Astrocyte (in vitro differentiated cells and primary cell): ENCODE measurements around the gene HDAC3. TPM values are rescaled to one million over a fixed set of nuclear protein-coding genes. Genes with fewer than 3 reads are reported as not detected.

Experiments used
- DNase-seq: peaks from one replicate; pipeline ENCODE4 v3.0.0-alpha.2; 2010; ENCODE audit warnings: low read depth
- FAIRE-seq: peaks from 2 replicates; lab custom pipeline; 2011; peaks lifted over from hg19 to GRCh38; lab: Jason Lieb, UNC
- H2AFZ ChIP-seq: 2 replicates; pipeline ENCODE4 v1.6.0; 2012; ENCODE audit warnings: low read depth, low read length, inconsistent platforms
- H3K27ac ChIP-seq: 2 replicates; pipeline ENCODE4 v1.5.1; 2011; ENCODE audit warnings: low read depth, low read length, inconsistent platforms
- H3K27me3 ChIP-seq: 2 replicates; pipeline ENCODE4 v1.6.0; 2011; ENCODE audit warnings: low read length, inconsistent platforms; ENCODE audit not compliant: insufficient read depth
- H3K36me3 ChIP-seq: 2 replicates; pipeline ENCODE4 v1.5.1; 2011; ENCODE audit warnings: low read length, inconsistent platforms; ENCODE audit not compliant: insufficient read depth
- H3K4me1 ChIP-seq: 2 replicates; pipeline ENCODE4 v1.5.1; 2011; ENCODE audit warnings: low read length, inconsistent platforms; ENCODE audit not compliant: insufficient read depth
- H3K4me2 ChIP-seq: 2 replicates; pipeline ENCODE4 v1.6.0; 2012; ENCODE audit warnings: low read length, inconsistent platforms
- H3K4me3 ChIP-seq: 2 replicates; pipeline ENCODE4 v1.5.1; 2011; ENCODE audit warnings: low read depth, mild to moderate bottlenecking, low read length, inconsistent platforms; ENCODE audit not compliant: insufficient read depth
- H3K79me2 ChIP-seq: 2 replicates; pipeline ENCODE4 v1.6.0; 2012; ENCODE audit warnings: mild to moderate bottlenecking, low read length, inconsistent platforms; ENCODE audit not compliant: insufficient read depth
- H3K9ac ChIP-seq: 2 replicates; pipeline ENCODE4 v1.6.0; 2012; ENCODE audit warnings: mild to moderate bottlenecking, low read length, inconsistent platforms
- H3K9me3 ChIP-seq: 2 replicates; pipeline ENCODE4 v1.5.1; 2012; ENCODE audit warnings: low read depth, mild to moderate bottlenecking, low read length, inconsistent platforms; ENCODE audit not compliant: insufficient read depth
- H4K20me1 ChIP-seq: 2 replicates; pipeline ENCODE4 v1.6.0; 2012; ENCODE audit warnings: low read length, inconsistent platforms; ENCODE audit not compliant: insufficient read depth
- H3K27ac Mint-ChIP-seq: one replicate; pipeline ENCODE4 v1.8.0; 2021; ENCODE audit warnings: mild to moderate bottlenecking, mixed read lengths; ENCODE audit not compliant: unreplicated experiment
- H3K27me3 Mint-ChIP-seq: one replicate; pipeline ENCODE4 v1.8.0; 2021; ENCODE audit warnings: low read depth, mixed read lengths; ENCODE audit not compliant: unreplicated experiment
- H3K36me3 Mint-ChIP-seq: one replicate; pipeline ENCODE4 v1.8.0; 2021; ENCODE audit warnings: low read depth, mixed read lengths; ENCODE audit not compliant: unreplicated experiment
- H3K4me1 Mint-ChIP-seq: one replicate; pipeline ENCODE4 v1.8.0; 2021; ENCODE audit warnings: low read depth, mixed read lengths; ENCODE audit not compliant: unreplicated experiment
- H3K4me3 Mint-ChIP-seq: one replicate; pipeline ENCODE4 v1.8.0; 2021; ENCODE audit warnings: mild to moderate bottlenecking, moderate library complexity, mixed read lengths; ENCODE audit not compliant: unreplicated experiment
- H3K9me3 Mint-ChIP-seq: one replicate; pipeline ENCODE4 v1.8.0; 2021; ENCODE audit warnings: mild to moderate bottlenecking, mixed read lengths; ENCODE audit not compliant: unreplicated experiment
- EZH2 ChIP-seq: IDR thresholded peaks from 2 replicates; pipeline ENCODE4 v1.6.1; 2012; ENCODE audit warnings: mild to moderate bottlenecking, low read length, inconsistent platforms; ENCODE audit not compliant: insufficient read depth
- total RNA-seq: library from RNA; stranded (reverse); gene quantifications from 2 replicates; pipeline ENCODE4 v1.2.1, GENCODE V29; 2021
- TF ChIP-seq, protein P1 (sequence below): IDR thresholded peaks from 2 replicates; pipeline ENCODE4 v1.5.1; 2011; ENCODE audit warnings: low read depth, mild to moderate bottlenecking, inconsistent platforms, low read length, moderate library complexity; ENCODE audit not compliant: insufficient read depth

The HDAC3 gene
- total RNA-seq, 1 donor from 2014 or later, result 63.8 TPM

DNA sequence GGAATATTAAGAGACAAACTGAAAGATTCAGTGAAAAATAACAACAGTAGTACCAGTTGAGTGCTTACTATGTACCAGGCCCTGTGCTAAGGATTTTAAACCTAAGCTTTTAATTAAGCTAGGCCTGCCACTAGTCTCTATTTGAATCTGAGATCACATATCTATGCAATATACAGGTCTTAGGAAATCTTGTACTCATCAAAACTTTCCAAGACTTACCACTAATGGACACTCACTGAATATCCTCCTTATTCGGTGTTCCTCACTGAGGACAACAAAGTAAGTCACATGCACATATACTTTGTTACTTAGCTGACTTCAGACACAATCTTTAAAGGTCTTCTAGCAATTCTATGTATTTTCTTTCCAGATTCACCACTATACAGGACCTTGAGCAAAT, 50.4 kb downstream of the HDAC3 start:
- FAIRE-seq, result peak; percentile 29
- H3K9me3 Mint-ChIP-seq, result peaks cover 2% of the 10 kb centered on the region
- peaks cover 26% of the 10 kb centered on the region for H4K20me1 ChIP-seq
- DNase-seq, result no peak
- H3K27ac ChIP-seq, result no peak overlapping the region
- no peak overlapping the region for H2AFZ ChIP-seq
- no peaks in the 10 kb centered on the region for H3K9me3 ChIP-seq
- H3K36me3 ChIP-seq, result peaks cover 24% of the 10 kb centered on the region
- H3K4me3 ChIP-seq, result no peak overlapping the region
- H3K27me3 Mint-ChIP-seq, result no peaks in the 10 kb centered on the region
- TF ChIP-seq EZH2, result no peak
- TF ChIP-seq, protein P1, sequence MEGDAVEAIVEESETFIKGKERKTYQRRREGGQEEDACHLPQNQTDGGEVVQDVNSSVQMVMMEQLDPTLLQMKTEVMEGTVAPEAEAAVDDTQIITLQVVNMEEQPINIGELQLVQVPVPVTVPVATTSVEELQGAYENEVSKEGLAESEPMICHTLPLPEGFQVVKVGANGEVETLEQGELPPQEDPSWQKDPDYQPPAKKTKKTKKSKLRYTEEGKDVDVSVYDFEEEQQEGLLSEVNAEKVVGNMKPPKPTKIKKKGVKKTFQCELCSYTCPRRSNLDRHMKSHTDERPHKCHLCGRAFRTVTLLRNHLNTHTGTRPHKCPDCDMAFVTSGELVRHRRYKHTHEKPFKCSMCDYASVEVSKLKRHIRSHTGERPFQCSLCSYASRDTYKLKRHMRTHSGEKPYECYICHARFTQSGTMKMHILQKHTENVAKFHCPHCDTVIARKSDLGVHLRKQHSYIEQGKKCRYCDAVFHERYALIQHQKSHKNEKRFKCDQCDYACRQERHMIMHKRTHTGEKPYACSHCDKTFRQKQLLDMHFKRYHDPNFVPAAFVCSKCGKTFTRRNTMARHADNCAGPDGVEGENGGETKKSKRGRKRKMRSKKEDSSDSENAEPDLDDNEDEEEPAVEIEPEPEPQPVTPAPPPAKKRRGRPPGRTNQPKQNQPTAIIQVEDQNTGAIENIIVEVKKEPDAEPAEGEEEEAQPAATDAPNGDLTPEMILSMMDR, result no peak
- H3K9ac ChIP-seq, result no peak overlapping the region
- H3K4me1 Mint-ChIP-seq, result no peaks in the 10 kb centered on the region
- no peak overlapping the region for H3K4me2 ChIP-seq
- peaks cover 14% of the 10 kb centered on the region for H3K36me3 Mint-ChIP-seq
- H3K4me3 Mint-ChIP-seq, result no peak overlapping the region
- H3K4me1 ChIP-seq, result no peaks in the 10 kb centered on the region
- no peak overlapping the region for H3K27ac Mint-ChIP-seq
- H3K27me3 ChIP-seq, result no peaks in the 10 kb centered on the region
- peaks cover 31% of the 10 kb centered on the region for H3K79me2 ChIP-seq

DNA sequence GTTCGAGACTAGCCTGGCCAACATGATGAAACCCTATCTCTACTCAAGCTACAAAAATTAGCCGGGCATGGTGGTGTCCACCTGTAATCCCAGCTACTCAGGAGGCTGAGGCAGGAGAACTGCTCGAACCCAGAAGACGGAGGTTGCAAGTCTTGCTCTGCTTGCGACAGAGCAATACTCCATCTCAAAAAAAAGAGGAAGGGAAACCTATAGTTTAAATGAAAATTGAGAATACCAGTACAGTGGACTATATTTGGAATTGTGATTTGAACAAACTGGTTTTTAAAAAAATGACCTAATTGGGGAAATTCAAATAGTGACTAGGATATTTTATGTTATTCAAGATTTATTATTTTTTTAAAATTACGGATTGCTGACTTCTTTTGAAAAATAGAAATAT, 51.1 kb downstream of the HDAC3 start:
- TF ChIP-seq EZH2, result no peak
- TF ChIP-seq, protein P1, result no peak
- no peak for DNase-seq
- Mint-ChIP-seq H3K36me3 (peaks cover 14% of the 10 kb centered on the region), H3K9me3 (peaks cover 2% of the 10 kb centered on the region), H3K4me3 (no peak overlapping the region), H3K4me1 (no peaks in the 10 kb centered on the region), H3K27me3 (no peaks in the 10 kb centered on the region), H3K27ac (no peak overlapping the region)
- Histone ChIP-seq H3K27me3 (no peaks in the 10 kb centered on the region), H3K9me3 (no peaks in the 10 kb centered on the region), H3K4me1 (no peaks in the 10 kb centered on the region), H3K27ac (no peak overlapping the region), H4K20me1 (peaks cover 20% of the 10 kb centered on the region), H3K9ac (no peak overlapping the region), H3K36me3 (peaks cover 30% of the 10 kb centered on the region), H3K4me2 (no peak overlapping the region), H2AFZ (no peak overlapping the region), H3K4me3 (no peak overlapping the region), H3K79me2 (peaks cover 24% of the 10 kb centered on the region)
- FAIRE-seq, result no peak

DNA sequence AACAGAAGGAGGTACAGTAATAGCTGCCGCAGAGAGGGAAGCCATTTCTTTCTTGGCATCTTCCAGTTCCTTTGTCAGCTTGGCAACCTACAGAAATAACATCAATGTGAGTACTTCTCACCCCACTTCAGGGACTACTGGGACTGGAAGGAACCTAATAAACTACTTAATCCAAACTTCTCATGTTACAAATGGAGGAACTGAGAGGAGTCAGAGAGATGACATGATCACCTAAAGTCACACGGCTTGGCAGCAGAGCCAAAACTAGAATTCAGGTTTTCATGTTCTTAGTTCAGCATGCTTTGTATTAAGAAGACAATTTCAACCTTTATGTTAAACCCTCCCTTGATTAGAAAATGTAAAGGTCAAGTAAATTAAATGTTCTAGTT, 62.5 kb downstream of the HDAC3 start:
- no peak overlapping the region for H3K27ac Mint-ChIP-seq
- no peak for FAIRE-seq
- H2AFZ ChIP-seq, result no peak overlapping the region
- no peaks in the 10 kb centered on the region for H3K27me3 ChIP-seq
- no peak for TF ChIP-seq EZH2
- TF ChIP-seq, protein P1, result no peak
- no peak for DNase-seq
- H3K36me3 ChIP-seq, result peaks cover 59% of the 10 kb centered on the region
- H3K27me3 Mint-ChIP-seq, result no peaks in the 10 kb centered on the region
- H3K4me1 ChIP-seq, result no peaks in the 10 kb centered on the region
- no peaks in the 10 kb centered on the region for H3K79me2 ChIP-seq
- H3K9me3 ChIP-seq, result no peaks in the 10 kb centered on the region
- no peak overlapping the region for H3K4me3 ChIP-seq
- H4K20me1 ChIP-seq, result no peaks in the 10 kb centered on the region
- no peak overlapping the region for H3K27ac ChIP-seq
- no peaks in the 10 kb centered on the region for H3K4me1 Mint-ChIP-seq
- no peaks in the 10 kb centered on the region for H3K9me3 Mint-ChIP-seq
- no peak overlapping the region for H3K4me2 ChIP-seq
- no peak overlapping the region for H3K4me3 Mint-ChIP-seq
- H3K36me3 Mint-ChIP-seq, result peaks cover 5% of the 10 kb centered on the region
- H3K9ac ChIP-seq, result no peak overlapping the region
